Muscle layer of duodenum (tissue), 2 donors: ENCODE results near the gene TTC39C.

Source experiments
- H3K27ac ChIP-seq: one replicate; pipeline ENCODE4 v1.7.0; 2013; ENCODE audit warnings: mild to moderate bottlenecking, low read length
- H3K27me3 ChIP-seq: one replicate; pipeline ENCODE4 v1.7.0; 2013; ENCODE audit warnings: low read depth, mild to moderate bottlenecking, control low read depth, low read length
- H3K36me3 ChIP-seq, 2 donors: one replicate each; pipeline ENCODE4 v1.7.0; 2013; ENCODE audit warnings: low read length in 2 of 2, control low read depth in 1 of 2, mild to moderate bottlenecking in 1 of 2; ENCODE audit not compliant: insufficient read depth in 2 of 2, control insufficient read depth in 1 of 2
- H3K4me1 ChIP-seq, 2 donors: one replicate each; pipeline ENCODE4 v1.7.0; 2013; ENCODE audit warnings: low read length in 2 of 2, mild to moderate bottlenecking in 2 of 2, control low read depth in 1 of 2, moderate library complexity in 1 of 2; ENCODE audit not compliant: insufficient read depth in 2 of 2, control insufficient read depth in 1 of 2
- H3K4me3 ChIP-seq, 2 donors: one replicate each; pipeline ENCODE4 v1.7.0; 2013; ENCODE audit warnings: low read length in 2 of 2, low read depth in 1 of 2, mild to moderate bottlenecking in 1 of 2
- H3K9me3 ChIP-seq, 2 donors: one replicate each; pipeline ENCODE4 v1.7.0; 2013; ENCODE audit warnings: low read length in 2 of 2, control low read depth in 1 of 2, mild to moderate bottlenecking in 1 of 2; ENCODE audit not compliant: control insufficient read depth in 1 of 2
- donor health status: healthy.

The TTC39C gene

GRCh38 chr18:23995180-23995579 is 19.4 kb upstream of the TTC39C start:
- Histone ChIP-seq H3K27ac (no peak overlapping the region), H3K36me3 (no peaks in the 10 kb centered on the region), H3K9me3 (no peaks in the 10 kb centered on the region), H3K4me3 (no peak overlapping the region), H3K4me1 (peaks cover 0 to 11% of the 10 kb centered on the region in 2 donors), H3K27me3 (no peaks in the 10 kb centered on the region)

- Histone ChIP-seq H3K4me1 (peaks cover 0 to 6% of the 10 kb centered on the region in 2 donors), H3K36me3 (no peaks in the 10 kb centered on the region), H3K4me3 (no peak overlapping the region), H3K27me3 (no peaks in the 10 kb centered on the region), H3K9me3 (no peaks in the 10 kb centered on the region), H3K27ac (no peak overlapping the region)
Observed at GRCh38 chr18:23998018-23998417, 16.5 kb upstream of the TTC39C start.

GRCh38 chr18:23998820-23999219 is 15.7 kb upstream of the TTC39C start:
- Histone ChIP-seq H3K27me3 (no peaks in the 10 kb centered on the region), H3K4me3 (no peak overlapping the region), H3K9me3 (no peaks in the 10 kb centered on the region), H3K27ac (no peak overlapping the region), H3K36me3 (no peaks in the 10 kb centered on the region), H3K4me1 (peaks cover 0 to 6% of the 10 kb centered on the region in 2 donors)

GRCh38 chr18:24000613-24001490 is 13.7 kb upstream of the TTC39C start:
- H3K9me3 ChIP-seq: no peaks in the 10 kb centered on the region
- no peaks in the 10 kb centered on the region for H3K27me3 ChIP-seq
- no peaks in the 10 kb centered on the region for H3K36me3 ChIP-seq
- no peak overlapping the region for H3K4me3 ChIP-seq
- H3K4me1 ChIP-seq: no peaks in the 10 kb centered on the region
- no peak overlapping the region for H3K27ac ChIP-seq

GRCh38 chr18:24002479-24002878 is 12.1 kb upstream of the TTC39C start:
- H3K4me3 ChIP-seq: no peak overlapping the region
- H3K4me1 ChIP-seq: no peaks in the 10 kb centered on the region
- H3K9me3 ChIP-seq: no peaks in the 10 kb centered on the region
- no peaks in the 10 kb centered on the region for H3K27me3 ChIP-seq
- no peaks in the 10 kb centered on the region for H3K36me3 ChIP-seq
- no peak overlapping the region for H3K27ac ChIP-seq

- no peaks in the 10 kb centered on the region for H3K27me3 ChIP-seq
- no peak overlapping the region for H3K27ac ChIP-seq
- no peaks in the 10 kb centered on the region for H3K36me3 ChIP-seq
- no peaks in the 10 kb centered on the region for H3K4me1 ChIP-seq
- H3K9me3 ChIP-seq: no peaks in the 10 kb centered on the region
- no peak overlapping the region for H3K4me3 ChIP-seq
Observed at GRCh38 chr18:24003288-24003687, 11.3 kb upstream of the TTC39C start.

GRCh38 chr18:24003903-24004640 is 10.5 kb upstream of the TTC39C start:
- Histone ChIP-seq H3K27ac (no peak overlapping the region), H3K36me3 (no peaks in the 10 kb centered on the region), H3K4me1 (no peaks in the 10 kb centered on the region)

GRCh38 chr18:24006712-24007313 is 7.7 kb upstream of the TTC39C start:
- Histone ChIP-seq H3K9me3 (no peaks in the 10 kb centered on the region), H3K36me3 (no peaks in the 10 kb centered on the region), H3K27me3 (no peaks in the 10 kb centered on the region), H3K27ac (no peak overlapping the region), H3K4me1 (no peaks in the 10 kb centered on the region), H3K4me3 (no peak overlapping the region)

More at GRCh38 chr18:24003903-24004640, 10.5 kb upstream of the TTC39C start:
- Histone ChIP-seq H3K9me3 (no peaks in the 10 kb centered on the region), H3K27me3 (no peaks in the 10 kb centered on the region), H3K4me3 (no peak overlapping the region)

- Histone ChIP-seq H3K27ac (no peak overlapping the region), H3K36me3 (no peaks in the 10 kb centered on the region), H3K9me3 (no peaks in the 10 kb centered on the region), H3K4me3 (no peak overlapping the region), H3K4me1 (no peaks in the 10 kb centered on the region), H3K27me3 (no peaks in the 10 kb centered on the region)
Observed at GRCh38 chr18:24009246-24009645, 5.3 kb upstream of the TTC39C start.

- H3K27me3 ChIP-seq: no peaks in the 10 kb centered on the region
Observed at GRCh38 chr18:24009651-24010333, 4.8 kb upstream of the TTC39C start.

GRCh38 chr18:24010673-24011072 is 3.9 kb upstream of the TTC39C start:
- Histone ChIP-seq H3K36me3 (no peaks in the 10 kb centered on the region), H3K4me3 (no peak overlapping the region), H3K9me3 (no peaks in the 10 kb centered on the region), H3K27me3 (no peaks in the 10 kb centered on the region), H3K4me1 (peaks cover 0 to 2% of the 10 kb centered on the region in 2 donors), H3K27ac (no peak overlapping the region)

More at GRCh38 chr18:24009651-24010333, 4.8 kb upstream of the TTC39C start:
- H3K4me1 ChIP-seq: no peaks in the 10 kb centered on the region
- no peak overlapping the region for H3K4me3 ChIP-seq
- H3K9me3 ChIP-seq: no peaks in the 10 kb centered on the region
- H3K36me3 ChIP-seq: no peaks in the 10 kb centered on the region
- no peak overlapping the region for H3K27ac ChIP-seq
